Progenitor cell of endocrine pancreas (in vitro differentiated cells): ENCODE results near the gene SPOUT1. TPM values are rescaled to one million over a fixed set of nuclear protein-coding genes. Genes with fewer than 3 reads are reported as not detected.
"Not testable (repeated sequence)": the region's sequence is repeated elsewhere in the genome, so short reads cannot be mapped to it uniquely, and the experiment has no call there.

Experiments used
- DNase-seq: peaks from one replicate; pipeline ENCODE4 v3.0.0; 2021; ENCODE audit warnings: low spot score; ENCODE audit not compliant: unreplicated experiment
- H3K27ac Mint-ChIP-seq: 2 replicates; pipeline ENCODE4 v1.8.0; 2021; ENCODE audit warnings: mild to moderate bottlenecking, moderate library complexity, mixed read lengths
- H3K27me3 Mint-ChIP-seq: 2 replicates; pipeline ENCODE4 v1.8.0; 2021; ENCODE audit warnings: mixed read lengths
- H3K36me3 Mint-ChIP-seq: 2 replicates; pipeline ENCODE4 v1.8.0; 2022; ENCODE audit warnings: mixed read lengths; ENCODE audit not compliant: insufficient read depth
- H3K4me1 Mint-ChIP-seq: 2 replicates; pipeline ENCODE4 v1.8.0; 2021; ENCODE audit warnings: low read depth, mixed read lengths
- H3K4me3 Mint-ChIP-seq: 2 replicates; pipeline ENCODE4 v1.8.0; 2021; ENCODE audit warnings: low read depth, mild to moderate bottlenecking, moderate library complexity, mixed read lengths
- H3K9me3 Mint-ChIP-seq: 2 replicates; pipeline ENCODE4 v1.8.0; 2021; ENCODE audit warnings: low read depth, mixed read lengths
- long read RNA-seq: library from polyadenylated mRNA; unstranded; transcript quantifications from one replicate; pipeline ENCODE4 v2.0.0, GENCODE V29; 2020
- total RNA-seq: library from RNA; stranded (reverse); gene quantifications from 2 replicates; pipeline ENCODE4 v1.2.1, GENCODE V29; 2021
- TF ChIP-seq, protein P1 (sequence below): fragments of 200-600 bp; sonication (generic); IDR thresholded peaks from one replicate; pipeline ENCODE4 v1.5.0; 2021; ENCODE audit warnings: antibody characterized with exemption, mild to moderate bottlenecking; ENCODE audit not compliant: unreplicated experiment

Gene SPOUT1
- total RNA-seq: 47.5 and 57.9 TPM in 2 replicates
- long read RNA-seq, full-length matches to known transcripts: 33 of 54 reads
- long read RNA-seq, partial matches to known transcripts: 1 of 54 reads
- long read RNA-seq, other reads (novel, unspliced or antisense): 20 of 54 reads

DNA sequence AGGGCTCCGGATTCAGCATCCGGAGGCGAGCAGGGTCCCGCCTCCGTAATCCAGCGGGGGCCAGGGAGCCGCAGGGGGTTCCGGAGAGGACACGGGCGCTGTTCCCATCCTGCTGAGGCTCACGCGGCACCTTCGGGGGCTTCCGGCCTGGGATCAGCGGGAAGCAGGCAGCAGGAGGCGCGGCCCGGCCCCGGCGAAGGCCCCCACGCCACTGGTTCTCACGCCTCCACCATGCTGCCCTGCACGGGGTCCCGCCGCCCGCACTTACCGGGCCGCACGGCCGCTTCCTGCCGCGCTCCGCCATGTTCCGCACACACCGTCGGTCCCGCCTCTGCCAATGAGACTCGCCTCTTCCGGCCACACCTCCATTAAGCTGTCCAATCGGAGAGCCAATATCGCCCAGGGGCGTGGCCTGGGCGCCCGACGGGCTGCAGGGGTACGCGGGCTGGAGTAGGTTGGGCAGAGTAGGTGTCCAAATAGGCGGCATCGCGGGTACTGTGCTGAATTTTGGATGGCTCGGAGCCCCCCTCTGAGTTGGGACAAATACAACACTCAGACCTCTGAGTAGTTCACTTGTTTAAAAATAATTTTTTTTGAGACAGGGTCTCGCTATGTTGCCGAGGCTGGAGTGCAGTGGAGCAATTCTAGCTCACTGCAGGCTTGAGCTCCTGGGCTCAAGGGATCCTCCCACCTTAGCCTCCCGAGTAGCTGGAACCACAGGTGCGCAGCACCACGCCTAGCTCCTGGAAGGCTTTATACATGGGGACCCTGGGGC lies at the start of gene SPOUT1:
SPOUT1 (minus strand) TSS at position 318 of the 775 bp plus-strand sequence; CDS start at position 304, 14 bp downstream.
- H3K36me3 Mint-ChIP-seq: peaks cover 13% of the 10 kb centered on the region
- DNase-seq: peak; percentile 87
- H3K27me3 Mint-ChIP-seq: no peaks in the 10 kb centered on the region
- peak within 1 kb of the TSS; percentile 88 for H3K4me3 Mint-ChIP-seq
- H3K4me1 Mint-ChIP-seq: peaks cover 8% of the 10 kb centered on the region
- TF ChIP-seq, protein P1, sequence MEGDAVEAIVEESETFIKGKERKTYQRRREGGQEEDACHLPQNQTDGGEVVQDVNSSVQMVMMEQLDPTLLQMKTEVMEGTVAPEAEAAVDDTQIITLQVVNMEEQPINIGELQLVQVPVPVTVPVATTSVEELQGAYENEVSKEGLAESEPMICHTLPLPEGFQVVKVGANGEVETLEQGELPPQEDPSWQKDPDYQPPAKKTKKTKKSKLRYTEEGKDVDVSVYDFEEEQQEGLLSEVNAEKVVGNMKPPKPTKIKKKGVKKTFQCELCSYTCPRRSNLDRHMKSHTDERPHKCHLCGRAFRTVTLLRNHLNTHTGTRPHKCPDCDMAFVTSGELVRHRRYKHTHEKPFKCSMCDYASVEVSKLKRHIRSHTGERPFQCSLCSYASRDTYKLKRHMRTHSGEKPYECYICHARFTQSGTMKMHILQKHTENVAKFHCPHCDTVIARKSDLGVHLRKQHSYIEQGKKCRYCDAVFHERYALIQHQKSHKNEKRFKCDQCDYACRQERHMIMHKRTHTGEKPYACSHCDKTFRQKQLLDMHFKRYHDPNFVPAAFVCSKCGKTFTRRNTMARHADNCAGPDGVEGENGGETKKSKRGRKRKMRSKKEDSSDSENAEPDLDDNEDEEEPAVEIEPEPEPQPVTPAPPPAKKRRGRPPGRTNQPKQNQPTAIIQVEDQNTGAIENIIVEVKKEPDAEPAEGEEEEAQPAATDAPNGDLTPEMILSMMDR: no peak
- no peaks in the 10 kb centered on the region for H3K9me3 Mint-ChIP-seq
- H3K27ac Mint-ChIP-seq: peak within 1 kb of the TSS; percentile 92

DNA sequence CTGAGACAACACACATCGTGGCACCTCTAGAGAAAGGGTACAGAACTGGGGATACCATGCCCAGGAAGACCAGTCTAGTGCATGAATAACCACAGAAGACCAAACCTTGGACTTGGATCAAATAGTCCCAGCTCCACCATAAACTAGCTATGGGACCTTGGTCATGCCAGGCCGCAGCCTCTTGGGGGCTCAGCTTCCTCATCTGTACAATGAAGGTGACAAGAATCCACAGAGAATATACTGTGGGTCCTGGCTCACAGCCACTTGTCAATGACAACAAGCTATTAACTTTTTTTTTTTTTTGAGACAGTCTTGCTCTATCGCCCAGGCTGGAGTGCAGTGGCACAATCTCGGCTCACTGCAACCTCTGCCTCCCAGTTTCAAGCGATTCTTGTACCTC lies 48.3 kb upstream of the SPOUT1 start:
- H3K4me1 Mint-ChIP-seq: peaks cover 9% of the 10 kb centered on the region
- H3K27ac Mint-ChIP-seq: no peak overlapping the region
- no peaks in the 10 kb centered on the region for H3K27me3 Mint-ChIP-seq
- H3K4me3 Mint-ChIP-seq: no peak overlapping the region
- no peak for DNase-seq
- no peaks in the 10 kb centered on the region for H3K36me3 Mint-ChIP-seq
- TF ChIP-seq, protein P1: no peak
- no peaks in the 10 kb centered on the region for H3K9me3 Mint-ChIP-seq

GRCh38 chr9:128870941-128871265 lies 41.3 kb upstream of the SPOUT1 start:
- not testable (repeated sequence) for DNase-seq, H3K27ac Mint-ChIP-seq, H3K4me1 Mint-ChIP-seq

GRCh38 chr9:128870128-128870940 lies 40.7 kb upstream of the SPOUT1 start:
- no peaks in the 10 kb centered on the region for H3K27me3 Mint-ChIP-seq
- no peak overlapping the region for H3K27ac Mint-ChIP-seq
- TF ChIP-seq, protein P1: no peak
- no peak overlapping the region for H3K4me3 Mint-ChIP-seq
- DNase-seq: no peak
- H3K4me1 Mint-ChIP-seq: no peaks in the 10 kb centered on the region
- no peaks in the 10 kb centered on the region for H3K36me3 Mint-ChIP-seq
- H3K9me3 Mint-ChIP-seq: no peaks in the 10 kb centered on the region

More at GRCh38 chr9:128870941-128871265, 41.3 kb upstream of the SPOUT1 start:
- H3K9me3 Mint-ChIP-seq, H3K4me3 Mint-ChIP-seq, H3K27me3 Mint-ChIP-seq, H3K36me3 Mint-ChIP-seq: not testable (repeated sequence)

DNA sequence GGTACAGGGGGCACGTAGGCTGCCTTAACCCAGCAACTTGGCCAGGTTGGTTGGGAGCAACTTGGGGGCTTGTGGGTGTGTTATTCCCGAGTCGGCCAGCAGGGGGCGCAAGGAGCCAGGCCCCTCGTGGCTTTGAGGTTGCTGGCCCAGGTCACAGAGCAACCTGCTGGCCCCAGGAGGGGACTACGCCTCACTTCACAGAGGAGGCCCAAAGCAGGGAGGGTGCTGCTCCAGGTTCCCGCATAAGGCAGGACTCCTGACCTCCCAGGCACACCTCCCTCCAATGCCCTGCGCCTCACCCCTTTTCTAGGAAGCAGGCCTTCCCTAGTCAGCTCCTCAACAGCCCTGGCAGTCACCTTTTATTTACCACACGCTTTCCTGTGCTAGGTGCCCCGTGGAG lies 34.1 kb upstream of the SPOUT1 start:
- Mint-ChIP-seq H3K9me3 (no peaks in the 10 kb centered on the region), H3K36me3 (no peaks in the 10 kb centered on the region), H3K4me1 (peaks cover 7% of the 10 kb centered on the region), H3K27ac (no peak overlapping the region), H3K4me3 (no peak overlapping the region), H3K27me3 (no peaks in the 10 kb centered on the region)
- TF ChIP-seq, protein P1: peak; percentile 98
- DNase-seq: peak; percentile 86
